ENCODE measurements around the gene TRH. TPM values are rescaled to one million over a fixed set of nuclear protein-coding genes. Genes with fewer than 3 reads are reported as not detected.
"Not testable (repeated sequence)": the region's sequence is repeated elsewhere in the genome, so short reads cannot be mapped to it uniquely, and the experiment has no call there.

TRH gene
- total RNA-seq, 2 experiments from 2014 or later, result not detected

GRCh38 chr3:129988429-129988828 lies 13.9 kb downstream of the TRH start:
- Mint-ChIP-seq H3K4me3 (no peak overlapping the region), H3K36me3 (no peaks in the 10 kb centered on the region), H3K4me1 (ENCODE audit: low read depth) (no peaks in the 10 kb centered on the region), H3K27ac (no peak overlapping the region), H3K27me3 (peaks cover 11% of the 10 kb centered on the region), H3K9me3 (no peaks in the 10 kb centered on the region)
- ChIA-PET POLR2A (no interaction called here), CTCF (no interaction called here)
- no peak for DNase-seq
- intact Hi-C loops (cut with micrococcal nuclease), result loop anchor here (5.0 kb wide), 1 partner anchor 41 kb away; no protein-coding TSS in a partner anchor

- H3K27ac Mint-ChIP-seq, result no peak overlapping the region
- no peaks in the 10 kb centered on the region for H3K36me3 Mint-ChIP-seq
- CTCF ChIA-PET, result no interaction called here
- H3K9me3 Mint-ChIP-seq, result no peaks in the 10 kb centered on the region
- no peaks in the 10 kb centered on the region for H3K4me1 Mint-ChIP-seq (ENCODE audit: low read depth)
- DNase-seq, result no peak
- POLR2A ChIA-PET, result no interaction called here
- no peak overlapping the region for H3K4me3 Mint-ChIP-seq
- intact Hi-C loops (cut with micrococcal nuclease), result loop anchor here (5.0 kb wide), 1 partner anchor 42 kb away; no protein-coding TSS in a partner anchor
- peaks cover 13% of the 10 kb centered on the region for H3K27me3 Mint-ChIP-seq
These were observed 14.9 kb downstream of the TRH start for GRCh38 chr3:129989414-129989813.

- no peak for DNase-seq
- Mint-ChIP-seq H3K27me3 (peaks cover 16% of the 10 kb centered on the region), H3K9me3 (peaks cover 3% of the 10 kb centered on the region), H3K4me1 (ENCODE audit: low read depth) (no peaks in the 10 kb centered on the region), H3K27ac (no peak overlapping the region), H3K36me3 (no peaks in the 10 kb centered on the region), H3K4me3 (no peak overlapping the region)
- CTCF ChIA-PET, result no interaction called here
- intact Hi-C loops (cut with micrococcal nuclease), result no loop called here
- POLR2A ChIA-PET, result no interaction called here
These were observed 18.3 kb downstream of the TRH start for GRCh38 chr3:129992781-129993180.

- intact Hi-C loops (cut with micrococcal nuclease), result no loop called here
- peaks cover 21% of the 10 kb centered on the region for H3K27me3 Mint-ChIP-seq
- H3K36me3 Mint-ChIP-seq, result no peaks in the 10 kb centered on the region
- CTCF ChIA-PET, result interaction anchor here (0.8 to 1.1 kb wide), 4 partner anchors 8 to 505 kb away, joined by 3 to 4 read pairs (median 4); no protein-coding TSS in a partner anchor
- no peak overlapping the region for H3K27ac Mint-ChIP-seq
- POLR2A ChIA-PET, result no interaction called here
- peaks cover 3% of the 10 kb centered on the region for H3K9me3 Mint-ChIP-seq
- no peaks in the 10 kb centered on the region for H3K4me1 Mint-ChIP-seq (ENCODE audit: low read depth)
- no peak overlapping the region for H3K4me3 Mint-ChIP-seq
- DNase-seq, result no peak
These were observed 20.5 kb downstream of the TRH start for GRCh38 chr3:129994883-129995559.

GRCh38 chr3:129996073-129996472 lies 21.6 kb downstream of the TRH start:
- no peak overlapping the region for H3K27ac Mint-ChIP-seq
- H3K9me3 Mint-ChIP-seq, result peaks cover 3% of the 10 kb centered on the region
- no peak overlapping the region for H3K4me3 Mint-ChIP-seq
- DNase-seq, result no peak
- peaks cover 18% of the 10 kb centered on the region for H3K27me3 Mint-ChIP-seq
- H3K36me3 Mint-ChIP-seq, result no peaks in the 10 kb centered on the region
- ChIA-PET CTCF (no interaction called here), POLR2A (no interaction called here)
- H3K4me1 Mint-ChIP-seq (ENCODE audit: low read depth), result no peaks in the 10 kb centered on the region
- intact Hi-C loops (cut with micrococcal nuclease), result no loop called here

GRCh38 chr3:129999176-129999575 lies 24.7 kb downstream of the TRH start:
- H3K27me3 Mint-ChIP-seq, result peaks cover 22% of the 10 kb centered on the region
- H3K36me3 Mint-ChIP-seq; intact Hi-C loops (cut with micrococcal nuclease); DNase-seq; POLR2A ChIA-PET; H3K27ac Mint-ChIP-seq; H3K4me3 Mint-ChIP-seq; H3K9me3 Mint-ChIP-seq; H3K4me1 Mint-ChIP-seq (ENCODE audit: low read depth): not testable (repeated sequence)
- CTCF ChIA-PET, result interaction anchor here (0.7 kb wide), 1 partner anchor 55 kb away, joined by 3 read pairs; no protein-coding TSS in a partner anchor

GRCh38 chr3:130002666-130003598 lies 28.4 kb downstream of the TRH start:
- intact Hi-C loops (cut with micrococcal nuclease), result loop anchor here (10.0 kb wide), 1 partner anchor 378 kb away; no protein-coding TSS in a partner anchor
- H3K9me3 Mint-ChIP-seq; H3K4me1 Mint-ChIP-seq (ENCODE audit: low read depth); H3K36me3 Mint-ChIP-seq; H3K27ac Mint-ChIP-seq; POLR2A ChIA-PET: not testable (repeated sequence)
- Mint-ChIP-seq H3K27me3 (peaks cover 40% of the 10 kb centered on the region), H3K4me3 (peak overlapping the region; percentile 36)
- CTCF ChIA-PET, result interaction anchor here (0.6 to 1.7 kb wide), 15 partner anchors 8 to 510 kb away, joined by 3 to 14 read pairs (median 4); no protein-coding TSS in a partner anchor
- peak; percentile 70 for DNase-seq

GRCh38 chr3:130010556-130010955 lies 36.0 kb downstream of the TRH start:
- ChIA-PET POLR2A (no interaction called here), CTCF (no interaction called here)
- intact Hi-C loops (cut with micrococcal nuclease), result no loop called here
- H3K36me3 Mint-ChIP-seq, result no peaks in the 10 kb centered on the region
- peaks cover 26% of the 10 kb centered on the region for H3K27me3 Mint-ChIP-seq
- no peak for DNase-seq
- no peak overlapping the region for H3K27ac Mint-ChIP-seq
- no peaks in the 10 kb centered on the region for H3K9me3 Mint-ChIP-seq
- H3K4me1 Mint-ChIP-seq (ENCODE audit: low read depth), result no peaks in the 10 kb centered on the region
- no peak overlapping the region for H3K4me3 Mint-ChIP-seq

- H3K9me3 Mint-ChIP-seq; DNase-seq; H3K4me3 Mint-ChIP-seq; POLR2A ChIA-PET; H3K27ac Mint-ChIP-seq; H3K36me3 Mint-ChIP-seq; intact Hi-C loops (cut with micrococcal nuclease); H3K4me1 Mint-ChIP-seq (ENCODE audit: low read depth): not testable (repeated sequence)
- peaks cover 19% of the 10 kb centered on the region for H3K27me3 Mint-ChIP-seq
- CTCF ChIA-PET, result interaction anchor here (2.1 kb wide), 1 partner anchor 9 kb away, joined by 5 read pairs; no protein-coding TSS in a partner anchor
These were observed 37.6 kb downstream of the TRH start for GRCh38 chr3:130012108-130012507.

GRCh38 chr3:130013246-130013645 lies 38.7 kb downstream of the TRH start:
- H3K27ac Mint-ChIP-seq; H3K9me3 Mint-ChIP-seq; POLR2A ChIA-PET; CTCF ChIA-PET; DNase-seq; H3K4me3 Mint-ChIP-seq; H3K36me3 Mint-ChIP-seq; H3K4me1 Mint-ChIP-seq (ENCODE audit: low read depth); intact Hi-C loops (cut with micrococcal nuclease): not testable (repeated sequence)
- peaks cover 17% of the 10 kb centered on the region for H3K27me3 Mint-ChIP-seq

GRCh38 chr3:130014526-130014925 lies 40.0 kb downstream of the TRH start:
- peaks cover 21% of the 10 kb centered on the region for H3K27me3 Mint-ChIP-seq
- CTCF ChIA-PET, result no interaction called here
- intact Hi-C loops (cut with micrococcal nuclease), result no loop called here
- H3K4me1 Mint-ChIP-seq (ENCODE audit: low read depth), result no peaks in the 10 kb centered on the region
- H3K36me3 Mint-ChIP-seq, result no peaks in the 10 kb centered on the region
- DNase-seq, result no peak
- POLR2A ChIA-PET, result no interaction called here
- H3K27ac Mint-ChIP-seq, result no peak overlapping the region
- H3K9me3 Mint-ChIP-seq, result no peaks in the 10 kb centered on the region
- no peak overlapping the region for H3K4me3 Mint-ChIP-seq

- H3K27me3 Mint-ChIP-seq, result peaks cover 14% of the 10 kb centered on the region
- POLR2A ChIA-PET; H3K27ac Mint-ChIP-seq; H3K4me3 Mint-ChIP-seq; CTCF ChIA-PET; H3K4me1 Mint-ChIP-seq (ENCODE audit: low read depth); H3K9me3 Mint-ChIP-seq; DNase-seq; intact Hi-C loops (cut with micrococcal nuclease); H3K36me3 Mint-ChIP-seq: not testable (repeated sequence)
These were observed 43.1 kb downstream of the TRH start for GRCh38 chr3:130017661-130018060.

Measured in activated CD4-positive, alpha-beta memory T cell treated with anti-CD3 and anti-CD28 coated beads for 36 hours (primary cell).